H1 (cell line): ENCODE results near the gene GPC2. TPM values are rescaled to one million over a fixed set of nuclear protein-coding genes. Genes with fewer than 3 reads are reported as not detected.

Source experiments
- CTCF ChIA-PET: fragments of 300-600 bp; sonication (Branson Sonifier 250); formaldehyde crosslinking; loops from one replicate; lab custom pipeline; 2021; ENCODE audit not compliant: partially characterized antibody; lab: Charles Lee
- POLR2A ChIA-PET: fragments of 300-600 bp; sonication (Branson Sonifier 250); formaldehyde crosslinking; loops from one replicate; lab custom pipeline; 2021; ENCODE audit warnings: inconsistent platforms; ENCODE audit not compliant: partially characterized antibody; lab: Charles Lee
- DNase-seq, 2 experiments: peaks; one replicate each; pipeline versions ENCODE4 v3.0.0 to v3.0.0-alpha.2; 2010 to 2022; ENCODE audit warnings: low spot score in 2 of 2, low read depth in 1 of 2, mixed read lengths in 1 of 2
- FAIRE-seq: peaks from 2 replicates; lab custom pipeline; 2011; peaks lifted over from hg19 to GRCh38; lab: Jason Lieb, UNC
- H2AFZ ChIP-seq: 2 replicates; pipeline ENCODE4 v1.8.1; 2012; ENCODE audit warnings: low read length, inconsistent platforms
- H2AK5ac ChIP-seq: 2 replicates; pipeline ENCODE4 v1.6.1; 2013; ENCODE audit warnings: low read depth, low read length
- H2BK120ac ChIP-seq: replicated peaks from 2 replicates; pipeline ENCODE3; 2013; ENCODE audit warnings: low read depth, low read length, inconsistent platforms
- H2BK12ac ChIP-seq: 2 replicates; pipeline ENCODE4 v1.6.1; 2013; ENCODE audit warnings: low read depth, low read length
- H2BK15ac ChIP-seq: 2 replicates; pipeline ENCODE4 v1.6.1; 2013; ENCODE audit warnings: low read length
- H2BK20ac ChIP-seq: 2 replicates; pipeline ENCODE4 v1.6.1; 2013; ENCODE audit warnings: low read length
- H2BK5ac ChIP-seq: 2 replicates; pipeline ENCODE4 v1.6.1; 2013; ENCODE audit warnings: low read depth, low read length
- H3K14ac ChIP-seq: 2 replicates; pipeline ENCODE4 v1.6.1; 2013; ENCODE audit warnings: inconsistent platforms; ENCODE audit not compliant: insufficient read length
- H3K18ac ChIP-seq: 2 replicates; pipeline ENCODE4 v1.6.1; 2013; ENCODE audit warnings: low read length; ENCODE audit errors: extremely low read depth
- H3K23ac ChIP-seq: 2 replicates; pipeline ENCODE4 v1.6.1; 2013; ENCODE audit warnings: inconsistent platforms; ENCODE audit not compliant: insufficient read length
- H3K23me2 ChIP-seq: 2 replicates; pipeline ENCODE4 v1.6.1; 2013; ENCODE audit warnings: low read depth, low read length
- H3K27ac ChIP-seq: 2 replicates; pipeline ENCODE4 v1.6.1; 2011; ENCODE audit warnings: low read depth, low read length, inconsistent platforms
- H3K27me3 ChIP-seq, 4 experiments: replicated peaks in 1 of 4; 1 replicate in 1 of 4; 2 replicates in 3 of 4; pipeline versions ENCODE4 v1.6.1 to v1.8.1; 2011 to 2013; ENCODE audit warnings: low read length in 3 of 4, mild to moderate bottlenecking in 3 of 4, inconsistent platforms in 2 of 4, mixed read lengths in 2 of 4, moderate library complexity in 1 of 4; ENCODE audit not compliant: control insufficient read depth in 3 of 4, insufficient read depth in 3 of 4; ENCODE audit errors: extremely low read depth in 1 of 4
- H3K36me3 ChIP-seq, 4 experiments: 2 replicates each; pipeline versions ENCODE4 v1.6.1 to v1.8.1; 2011 to 2013; ENCODE audit warnings: mild to moderate bottlenecking in 4 of 4, low read length in 3 of 4, moderate library complexity in 2 of 4, control low read depth in 1 of 4, inconsistent platforms in 1 of 4; ENCODE audit not compliant: insufficient read depth in 4 of 4, control insufficient read depth in 2 of 4
- H3K4ac ChIP-seq: replicated peaks from 2 replicates; pipeline ENCODE3; 2013; ENCODE audit warnings: low read length, low read depth, mixed read lengths, inconsistent platforms; ENCODE audit not compliant: insufficient read length
- H3K4me1 ChIP-seq, 4 experiments: replicated peaks in 1 of 4; 1 replicate in 1 of 4; 2 replicates in 3 of 4; pipeline versions ENCODE4 v1.6.1 to v1.8.1; 2011 to 2013; ENCODE audit warnings: low read length in 3 of 4, inconsistent platforms in 2 of 4, mixed read lengths in 1 of 4; ENCODE audit not compliant: insufficient read depth in 4 of 4, control insufficient read depth in 3 of 4
- H3K4me2 ChIP-seq, 2 experiments: 2 replicates each; pipeline versions ENCODE4 v1.6.1 to v1.8.1; 2011 to 2013; ENCODE audit warnings: low read depth in 2 of 2, low read length in 2 of 2, control low read depth in 1 of 2, inconsistent platforms in 1 of 2, mild to moderate bottlenecking in 1 of 2; ENCODE audit not compliant: insufficient read depth in 1 of 2
- H3K4me3 ChIP-seq, 4 experiments: fragments of 200-600, 300-600 bp in 1 of 4; sonication (generic), shearing (Covaris generic), sonication (Bioruptor Twin) in 1 of 4; 2 replicates each; pipeline versions ENCODE4 v1.5.1 to v1.8.1; 2011 to 2016; ENCODE audit warnings: low read length in 4 of 4, low read depth in 3 of 4, control low read depth in 2 of 4, inconsistent platforms in 2 of 4, mild to moderate bottlenecking in 2 of 4, mixed read lengths in 1 of 4, moderate library complexity in 1 of 4; ENCODE audit not compliant: insufficient read depth in 2 of 4; ENCODE audit errors: extremely low read depth in 1 of 4
- H3K56ac ChIP-seq: replicated peaks from 2 replicates; pipeline ENCODE3; 2013; ENCODE audit warnings: low read depth, mild to moderate bottlenecking, mixed read lengths, low read length, inconsistent platforms; ENCODE audit not compliant: insufficient read length
- H3K79me1 ChIP-seq: 2 replicates; pipeline ENCODE4 v1.6.1; 2013; ENCODE audit warnings: low read depth, low read length, control low read depth
- H3K79me2 ChIP-seq, 2 experiments: 2 replicates each; pipeline versions ENCODE4 v1.6.1 to v1.8.1; 2012 to 2013; ENCODE audit warnings: low read length in 2 of 2, mild to moderate bottlenecking in 2 of 2, inconsistent platforms in 1 of 2; ENCODE audit not compliant: insufficient read depth in 2 of 2, control insufficient read depth in 1 of 2
- H3K9ac ChIP-seq, 4 experiments: replicated peaks in 1 of 4; 1 replicate in 1 of 4; 2 replicates in 3 of 4; pipeline versions ENCODE4 v1.6.1 to v1.8.1; 2011 to 2013; ENCODE audit warnings: low read depth in 3 of 4, low read length in 3 of 4, control low read depth in 2 of 4, mild to moderate bottlenecking in 2 of 4, moderate library complexity in 2 of 4, inconsistent platforms in 1 of 4; ENCODE audit errors: extremely low read depth in 1 of 4
- H3K9me3 ChIP-seq, 2 experiments: 2 replicates each; pipeline versions ENCODE4 v1.6.1 to v1.8.1; 2012 to 2013; ENCODE audit warnings: mild to moderate bottlenecking in 2 of 2, moderate library complexity in 2 of 2, control low read depth in 1 of 2, inconsistent platforms in 1 of 2, low read depth in 1 of 2, low read length in 1 of 2, mixed read lengths in 1 of 2; ENCODE audit not compliant: insufficient read depth in 2 of 2
- H4K20me1 ChIP-seq, 2 experiments: replicated peaks in 1 of 2; 2 replicates each; pipeline versions ENCODE3 to v1.8.1; 2011 to 2013; ENCODE audit warnings: inconsistent platforms in 2 of 2, low read length in 2 of 2, mild to moderate bottlenecking in 1 of 2; ENCODE audit not compliant: insufficient read depth in 2 of 2, control insufficient read depth in 1 of 2
- H4K5ac ChIP-seq: 2 replicates; pipeline ENCODE4 v1.6.1; 2013; ENCODE audit warnings: low read length, low read depth, mixed read lengths, inconsistent platforms; ENCODE audit not compliant: insufficient read length
- H4K8ac ChIP-seq: 2 replicates; pipeline ENCODE4 v1.8.0; 2013; ENCODE audit warnings: mild to moderate bottlenecking, moderate library complexity, low read length, inconsistent platforms; ENCODE audit not compliant: insufficient read depth; ENCODE audit errors: extremely low read depth
- H4K91ac ChIP-seq: replicated peaks from 2 replicates; pipeline ENCODE3; 2013; ENCODE audit warnings: low read length, mixed read lengths, inconsistent platforms; ENCODE audit not compliant: insufficient read length
- ASH2L ChIP-seq: fragments of 200-600, 300-600 bp; sonication (generic); IDR thresholded peaks from one replicate; pipeline ENCODE4 v1.7.1; 2017; ENCODE audit warnings: low read length
- CTBP2 ChIP-seq: IDR thresholded peaks from 2 replicates; pipeline ENCODE4 v1.7.0; 2011; ENCODE audit warnings: borderline replicate concordance, mild to moderate bottlenecking, moderate library complexity, mixed read lengths, low read length; ENCODE audit not compliant: insufficient read depth, insufficient read length
- KDM1A ChIP-seq: fragments of 200-600, 300-600 bp; sonication (generic); IDR thresholded peaks from 2 replicates; pipeline ENCODE4 v1.7.1; 2016; ENCODE audit warnings: mild to moderate bottlenecking, low read length, borderline replicate concordance
- RXRA ChIP-seq: IDR thresholded peaks from 2 replicates; pipeline ENCODE4 v1.6.1; 2011; ENCODE audit warnings: low read depth, mild to moderate bottlenecking, low read length, moderate library complexity; ENCODE audit not compliant: insufficient read depth
- TAF1 ChIP-seq: IDR thresholded peaks from 2 replicates; pipeline ENCODE4 v1.6.1; 2011; ENCODE audit warnings: mild to moderate bottlenecking, low read depth, low read length
- WGBS, 2 experiments: shearing (Covaris generic) in 1 of 2; methylation state at CpG; one replicate each; pipeline versions ENCODE4 v1.1.6 to v1.1.7; 2013 to 2015; ENCODE audit warnings: low lambda C conversion rate in 2 of 2, mixed read lengths in 2 of 2, inconsistent platforms in 1 of 2, low coverage in 1 of 2, missing lambda C conversion rate in 1 of 2; ENCODE audit not compliant: insufficient replicate concordance in 2 of 2, insufficient coverage in 1 of 2, insufficient read length in 1 of 2; ENCODE audit errors: extremely low coverage in 1 of 2, missing lambda C conversion rate in 1 of 2; 5-methylcytosine and 5-hydroxymethylcytosine counted together
- polyA plus RNA-seq, 7 experiments: library from polyadenylated mRNA; depleted of rRNA in 3 of 7; stranded (reverse) in 5 of 7; unstranded in 2 of 7; fragments of >200 nt in 5 of 7; fragments of 200-250 nt in 2 of 7; gene quantifications; 1 replicate in 5 of 7; 2 replicates in 1 of 7; 4 replicates in 1 of 7; pipeline versions ENCODE4 v1.2.1 to v1.2.3, GENCODE V29; 2011 to 2013; ENCODE audit warnings: missing spikeins in 2 of 7, mixed read lengths in 2 of 7
- total RNA-seq: library from RNA; stranded (reverse); fragmentation: NEBNext Ultra II Directional; extraction: Animal tissue kit (Norgen Biotek cat#: 25700); gene quantifications from 2 replicates; pipeline ENCODE4 v1.2.1, GENCODE V29; 2021
- TF ChIP-seq, protein P1 (sequence below): IDR thresholded peaks from 2 replicates; pipeline ENCODE4 v1.6.1; 2012; ENCODE audit warnings: inconsistent platforms

Gene GPC2
- total and polyA plus RNA-seq, 2 of the 8 experiments (the other 6 are each of a cell fraction or from before 2014, with no cell fraction given), result 25.3 to 44.8 TPM

DNA sequence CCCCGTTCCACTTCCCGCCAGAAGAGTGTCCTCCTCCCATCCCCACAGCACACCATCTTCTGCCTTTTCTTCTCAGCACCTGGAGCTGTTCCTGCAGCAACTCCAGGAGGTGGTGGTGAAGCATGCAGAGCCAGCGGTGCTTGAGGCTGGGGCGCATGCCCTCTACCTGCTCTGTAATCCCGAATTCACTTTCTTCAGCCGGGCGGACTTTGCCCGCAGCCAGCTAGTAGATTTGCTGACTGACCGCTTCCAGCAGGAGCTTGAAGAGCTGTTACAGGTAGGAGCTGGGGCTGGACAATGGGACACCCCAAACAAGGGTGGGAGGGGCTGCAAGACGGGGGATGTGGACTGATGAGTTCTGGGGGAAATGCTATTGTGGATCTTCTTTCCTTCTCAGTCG, 23.5 kb upstream of the GPC2 start:
- Histone ChIP-seq H2AK5ac (no peak overlapping the region), H4K8ac (no peak overlapping the region), H3K23me2 (0 out of 2 replicates have a peak, but pooled peaks cover 1% of the 10 kb centered on the region), H3K9ac (no peak overlapping the region), H3K36me3 (no peaks in the 10 kb centered on the region), H3K4me1 (peaks cover 0 to 9% (median 3%) of the 10 kb centered on the region in 4 experiments; a peak in 3 of 7 replicates), H3K14ac (no peak overlapping the region), H3K4ac (no peak overlapping the region), H2BK12ac (no peak overlapping the region), H3K9me3 (no peaks in the 10 kb centered on the region), H3K27ac (no peak overlapping the region), H3K56ac (no peak overlapping the region), H3K27me3 (peaks cover 0 to 4% (median 1%) of the 10 kb centered on the region in 4 experiments; a peak in 4 of 7 replicates), H3K79me1 (no peaks in the 10 kb centered on the region), H4K20me1 (no peaks in the 10 kb centered on the region), H2BK5ac (no peak overlapping the region), H3K18ac (no peak overlapping the region), H4K5ac (no peak overlapping the region), H2BK120ac (no peak overlapping the region), H3K4me2 (no peak overlapping the region), H2BK20ac (no peak overlapping the region), H2BK15ac (no peak overlapping the region), H2AFZ (no peak overlapping the region), H3K4me3 (no peak overlapping the region), H4K91ac (no peak overlapping the region), H3K23ac (no peak overlapping the region), H3K79me2 (no peaks in the 10 kb centered on the region)
- 93% methylated on average over 11 of the region's 11 CpGs; no CpG with 5 or more reads in 1 of the 2 experiments for WGBS, 2 experiments
- FAIRE-seq, result no peak
- CTCF ChIA-PET, result interaction anchor here (0.8 to 5.1 kb wide), 6 partner anchors 11 to 68 kb away, joined by 4 to 35 read pairs (median 6); no protein-coding TSS in a partner anchor
- POLR2A ChIA-PET, result interaction anchor here (0.7 to 1.4 kb wide), 5 partner anchors 10 to 228 kb away, joined by 3 to 5 read pairs (median 3); partner anchors contain the start of gene ZCWPW1
- DNase-seq, result no peak
- no peak for TF ChIP-seq CTBP2
- TF ChIP-seq, protein P1, sequence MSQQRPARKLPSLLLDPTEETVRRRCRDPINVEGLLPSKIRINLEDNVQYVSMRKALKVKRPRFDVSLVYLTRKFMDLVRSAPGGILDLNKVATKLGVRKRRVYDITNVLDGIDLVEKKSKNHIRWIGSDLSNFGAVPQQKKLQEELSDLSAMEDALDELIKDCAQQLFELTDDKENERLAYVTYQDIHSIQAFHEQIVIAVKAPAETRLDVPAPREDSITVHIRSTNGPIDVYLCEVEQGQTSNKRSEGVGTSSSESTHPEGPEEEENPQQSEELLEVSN, result no peak
- TF ChIP-seq RXRA, result no peak
- no peak for TF ChIP-seq KDM1A
- TF ChIP-seq ASH2L, result no peak
- no peak for TF ChIP-seq TAF1
